Neural progenitor cell (in vitro differentiated cells): ENCODE results near the gene CABP4.

Experiments
- EZH2 ChIP-seq: fragments of 200-600 bp; sonication (generic); IDR thresholded peaks from 2 replicates; pipeline ENCODE4 v1.6.1; 2017; ENCODE audit warnings: antibody characterized with exemption, mild to moderate bottlenecking, moderate library complexity
- EZH2phosphoT487 ChIP-seq: fragments of 200-600 bp; sonication (generic); IDR thresholded peaks from 2 replicates; pipeline ENCODE4 v1.6.1; 2017; ENCODE audit warnings: antibody characterized with exemption
- TF ChIP-seq, protein P1 (sequence below): fragments of 200-600 bp; sonication (generic); IDR thresholded peaks from 2 replicates; pipeline ENCODE4 v1.5.1; 2017; ENCODE audit warnings: antibody characterized with exemption, mild to moderate bottlenecking

GRCh38 chr11:67457453-67457852 lies 2.3 kb downstream of the CABP4 start:
- TF ChIP-seq, protein P1, sequence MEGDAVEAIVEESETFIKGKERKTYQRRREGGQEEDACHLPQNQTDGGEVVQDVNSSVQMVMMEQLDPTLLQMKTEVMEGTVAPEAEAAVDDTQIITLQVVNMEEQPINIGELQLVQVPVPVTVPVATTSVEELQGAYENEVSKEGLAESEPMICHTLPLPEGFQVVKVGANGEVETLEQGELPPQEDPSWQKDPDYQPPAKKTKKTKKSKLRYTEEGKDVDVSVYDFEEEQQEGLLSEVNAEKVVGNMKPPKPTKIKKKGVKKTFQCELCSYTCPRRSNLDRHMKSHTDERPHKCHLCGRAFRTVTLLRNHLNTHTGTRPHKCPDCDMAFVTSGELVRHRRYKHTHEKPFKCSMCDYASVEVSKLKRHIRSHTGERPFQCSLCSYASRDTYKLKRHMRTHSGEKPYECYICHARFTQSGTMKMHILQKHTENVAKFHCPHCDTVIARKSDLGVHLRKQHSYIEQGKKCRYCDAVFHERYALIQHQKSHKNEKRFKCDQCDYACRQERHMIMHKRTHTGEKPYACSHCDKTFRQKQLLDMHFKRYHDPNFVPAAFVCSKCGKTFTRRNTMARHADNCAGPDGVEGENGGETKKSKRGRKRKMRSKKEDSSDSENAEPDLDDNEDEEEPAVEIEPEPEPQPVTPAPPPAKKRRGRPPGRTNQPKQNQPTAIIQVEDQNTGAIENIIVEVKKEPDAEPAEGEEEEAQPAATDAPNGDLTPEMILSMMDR: no peak
- TF ChIP-seq EZH2 (no peak), EZH2phosphoT487 (no peak)
